HG03108 (cell line): Measurements from ENCODE around the gene VWA1.
"Not testable (repeated sequence)": the region's sequence is repeated elsewhere in the genome, so short reads cannot be mapped to it uniquely, and the experiment has no call there.

Experiments
- ATAC-seq: cut with Tn5 transposase; IDR thresholded peaks from one replicate; pipeline ENCODE4 v1.9.1; 2021; ENCODE audit warnings: moderate library complexity; ENCODE audit not compliant: unreplicated experiment

VWA1 gene

GRCh38 chr1:1455366-1455884 lies 19.9 kb downstream of the VWA1 start:
- no peak for ATAC-seq

GRCh38 chr1:1455934-1456333 lies 20.4 kb downstream of the VWA1 start:
- not testable (repeated sequence) for ATAC-seq

- not testable (repeated sequence) for ATAC-seq
These were observed 21.3 kb downstream of the VWA1 start for GRCh38 chr1:1456683-1457255.

GRCh38 chr1:1459156-1459555 lies 23.7 kb downstream of the VWA1 start:
- not testable (repeated sequence) for ATAC-seq

- ATAC-seq = not testable (repeated sequence)
These were observed 24.2 kb downstream of the VWA1 start for GRCh38 chr1:1459711-1460110.

- ATAC-seq = no peak
These were observed 25.1 kb downstream of the VWA1 start for GRCh38 chr1:1460540-1461130.

- no peak for ATAC-seq
These were observed 26.3 kb downstream of the VWA1 start for GRCh38 chr1:1461721-1462317.

GRCh38 chr1:1462318-1462966 lies 27.0 kb downstream of the VWA1 start:
- no peak for ATAC-seq

GRCh38 chr1:1463312-1463711 lies 27.8 kb downstream of the VWA1 start:
- ATAC-seq = no peak

GRCh38 chr1:1468196-1468985 lies 32.9 kb downstream of the VWA1 start:
- not testable (repeated sequence) for ATAC-seq

- no peak for ATAC-seq
These were observed 35.3 kb downstream of the VWA1 start for GRCh38 chr1:1470626-1471388.

- peak; percentile 85 for ATAC-seq
These were observed 36.0 kb downstream of the VWA1 start, which contains the start of gene ATAD3B for GRCh38 chr1:1471389-1472052. Gene ATAD3B, plus strand, starts transcription at chr1:1471765. Its CDS starts 120 bp downstream, at chr1:1471885.

GRCh38 chr1:1472053-1472876 lies 36.8 kb downstream of the VWA1 start:
- peak; percentile 21 for ATAC-seq

GRCh38 chr1:1476011-1476410 lies 40.5 kb downstream of the VWA1 start:
- not testable (repeated sequence) for ATAC-seq

GRCh38 chr1:1477206-1477605 lies 41.7 kb downstream of the VWA1 start:
- ATAC-seq = no peak

GRCh38 chr1:1479547-1480487 lies 44.3 kb downstream of the VWA1 start:
- ATAC-seq = no peak

GRCh38 chr1:1480488-1480867 lies 45.0 kb downstream of the VWA1 start:
- not testable (repeated sequence) for ATAC-seq

- ATAC-seq = not testable (repeated sequence)
These were observed 46.3 kb downstream of the VWA1 start for GRCh38 chr1:1481811-1482210.
